ENCODE results near the gene TAF9B.
"Not testable (repeated sequence)": the region's sequence is repeated elsewhere in the genome, so short reads cannot be mapped to it uniquely, and the experiment has no call there.

DNA sequence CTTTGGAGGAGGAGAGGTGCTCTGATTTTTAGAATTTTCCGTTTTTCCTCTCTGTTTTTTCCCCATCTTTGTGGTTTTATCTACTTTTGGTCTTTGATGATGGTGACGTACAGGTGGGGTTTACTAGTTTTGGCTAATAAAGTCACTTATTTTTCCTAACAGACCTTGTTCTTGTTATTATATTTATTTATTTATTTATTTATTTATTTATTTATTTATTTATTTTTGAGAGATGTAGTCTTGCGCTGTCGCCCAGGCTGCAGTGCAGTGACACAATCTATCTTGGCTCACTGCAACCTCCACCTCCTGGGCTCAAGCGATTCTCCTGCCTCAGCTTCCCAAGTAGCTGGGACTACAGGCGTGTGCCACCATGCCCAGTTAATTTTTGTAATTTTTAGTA, 58.0 kb downstream of the TAF9B start:
- TF ChIP-seq, protein P1, sequence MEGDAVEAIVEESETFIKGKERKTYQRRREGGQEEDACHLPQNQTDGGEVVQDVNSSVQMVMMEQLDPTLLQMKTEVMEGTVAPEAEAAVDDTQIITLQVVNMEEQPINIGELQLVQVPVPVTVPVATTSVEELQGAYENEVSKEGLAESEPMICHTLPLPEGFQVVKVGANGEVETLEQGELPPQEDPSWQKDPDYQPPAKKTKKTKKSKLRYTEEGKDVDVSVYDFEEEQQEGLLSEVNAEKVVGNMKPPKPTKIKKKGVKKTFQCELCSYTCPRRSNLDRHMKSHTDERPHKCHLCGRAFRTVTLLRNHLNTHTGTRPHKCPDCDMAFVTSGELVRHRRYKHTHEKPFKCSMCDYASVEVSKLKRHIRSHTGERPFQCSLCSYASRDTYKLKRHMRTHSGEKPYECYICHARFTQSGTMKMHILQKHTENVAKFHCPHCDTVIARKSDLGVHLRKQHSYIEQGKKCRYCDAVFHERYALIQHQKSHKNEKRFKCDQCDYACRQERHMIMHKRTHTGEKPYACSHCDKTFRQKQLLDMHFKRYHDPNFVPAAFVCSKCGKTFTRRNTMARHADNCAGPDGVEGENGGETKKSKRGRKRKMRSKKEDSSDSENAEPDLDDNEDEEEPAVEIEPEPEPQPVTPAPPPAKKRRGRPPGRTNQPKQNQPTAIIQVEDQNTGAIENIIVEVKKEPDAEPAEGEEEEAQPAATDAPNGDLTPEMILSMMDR (conservative IDR thresholded peaks at IDR 0.05), result not testable (repeated sequence)
- not testable (repeated sequence) for TF ChIP-seq ZFX (IDR thresholded peaks at IDR 0.05)

Data from C4-2B (cell line).